HG03575 (cell line): Measurements from ENCODE around the gene WWOX.

Experiments
- ATAC-seq: cut with Tn5 transposase; IDR thresholded peaks from one replicate; pipeline ENCODE4 v1.9.1; 2021; ENCODE audit not compliant: unreplicated experiment, insufficient number of reproducible peaks, low FRiP score; ENCODE audit errors: extremely low read depth

WWOX gene

DNA sequence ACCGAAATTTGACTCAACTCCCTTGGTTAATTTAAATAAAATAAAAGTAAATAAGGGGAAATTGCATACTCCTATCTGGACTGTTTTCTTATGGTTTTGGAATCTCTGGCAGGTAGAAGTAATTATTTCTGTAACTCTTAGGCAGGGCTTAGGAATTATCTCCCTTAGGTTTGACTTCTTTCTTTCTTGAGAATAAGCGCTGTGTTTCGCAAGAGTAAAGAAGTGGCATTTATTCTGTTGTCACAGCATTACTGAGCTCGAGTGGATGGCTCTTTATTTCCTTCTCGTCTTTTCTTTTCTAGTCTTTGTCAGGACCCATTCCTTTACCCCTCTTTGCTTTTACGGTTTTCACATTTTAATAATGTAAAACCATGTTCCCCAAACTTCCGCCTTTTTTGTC is 633.2 kb downstream of the WWOX start:
- ATAC-seq: no peak

DNA sequence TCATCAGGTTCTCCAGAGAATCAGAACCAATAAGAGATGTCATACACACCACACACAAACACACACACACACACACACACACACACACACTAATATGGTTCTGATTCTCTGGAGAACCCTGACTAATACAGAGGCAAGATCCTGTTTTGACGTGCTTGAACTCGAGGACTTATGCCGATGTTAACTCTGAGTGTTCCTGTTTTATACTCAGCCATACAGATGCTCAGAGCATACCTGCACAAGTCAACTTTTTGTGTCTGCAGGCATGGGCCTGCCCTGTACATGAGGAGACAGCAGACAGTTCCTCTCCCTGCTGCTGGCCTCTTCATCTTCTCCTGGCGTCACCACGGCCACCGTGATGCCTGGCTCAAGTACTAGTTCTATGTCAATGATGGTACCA is 635.9 kb downstream of the WWOX start:
- ATAC-seq: no peak

GRCh38 chr16:78737630-78738029 is 638.2 kb downstream of the WWOX start:
- ATAC-seq: no peak

GRCh38 chr16:78738557-78738956 is 639.1 kb downstream of the WWOX start:
- no peak for ATAC-seq

GRCh38 chr16:78740269-78740668 is 640.8 kb downstream of the WWOX start:
- no peak for ATAC-seq

DNA sequence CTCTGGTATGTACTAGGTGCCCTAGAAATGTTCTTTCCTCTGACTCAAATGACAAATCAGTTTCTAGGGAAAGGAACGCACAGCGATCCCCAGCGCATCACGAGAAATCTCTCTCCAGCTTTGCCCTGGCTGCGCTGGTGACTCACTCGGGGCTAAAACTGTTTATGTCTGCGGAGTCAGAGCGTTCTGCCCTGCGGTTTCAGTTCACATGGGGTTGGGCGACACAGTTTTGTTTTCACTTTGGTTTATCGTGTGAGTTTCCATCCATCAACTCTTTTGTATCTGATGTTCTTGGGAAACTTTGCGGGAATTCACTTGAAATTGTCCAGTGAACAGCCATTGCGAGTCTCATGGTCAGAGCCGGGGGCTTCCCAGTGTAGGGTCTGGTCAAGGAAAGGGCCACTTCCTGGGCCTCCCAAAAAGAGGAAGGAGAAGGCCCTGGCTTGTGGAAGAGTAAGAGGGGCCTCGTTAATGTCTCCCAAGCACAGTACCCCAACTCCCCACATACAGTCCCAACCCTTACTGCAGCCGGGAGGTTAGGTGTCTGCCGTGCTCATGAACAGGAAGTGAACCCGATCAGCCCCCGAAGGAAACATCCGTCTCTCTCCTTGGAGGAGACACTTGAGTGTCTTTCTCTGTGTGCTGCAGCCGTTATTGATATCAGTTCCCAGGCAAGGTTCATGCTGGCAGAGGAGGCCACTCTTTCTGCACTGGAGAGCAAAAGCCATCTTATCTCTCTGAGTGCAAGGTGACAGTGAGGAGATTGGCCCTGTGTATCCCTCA is 643.2 kb downstream of the WWOX start:
- peak; percentile 86 for ATAC-seq

DNA sequence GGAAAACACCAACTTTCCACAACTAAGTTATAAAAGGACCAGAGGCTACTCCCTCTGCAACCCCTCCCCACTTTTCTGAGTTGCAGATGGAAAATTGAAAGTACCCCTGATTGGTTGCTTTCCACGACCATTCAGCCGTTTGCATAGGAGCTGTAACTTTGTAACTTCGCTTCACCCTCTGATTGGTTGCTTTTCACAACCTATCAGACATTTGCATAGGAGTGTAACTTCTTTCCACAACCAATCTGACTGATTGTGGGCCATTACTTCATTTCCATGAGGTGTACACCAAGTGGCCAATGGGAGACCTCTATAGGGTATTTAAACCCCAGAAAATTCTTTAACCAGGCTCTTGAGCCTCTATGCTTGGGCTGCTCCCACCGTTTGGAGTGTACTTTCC is 644.1 kb downstream of the WWOX start:
- ATAC-seq: no peak

GRCh38 chr16:78744099-78744498 is 644.6 kb downstream of the WWOX start:
- no peak for ATAC-seq

DNA sequence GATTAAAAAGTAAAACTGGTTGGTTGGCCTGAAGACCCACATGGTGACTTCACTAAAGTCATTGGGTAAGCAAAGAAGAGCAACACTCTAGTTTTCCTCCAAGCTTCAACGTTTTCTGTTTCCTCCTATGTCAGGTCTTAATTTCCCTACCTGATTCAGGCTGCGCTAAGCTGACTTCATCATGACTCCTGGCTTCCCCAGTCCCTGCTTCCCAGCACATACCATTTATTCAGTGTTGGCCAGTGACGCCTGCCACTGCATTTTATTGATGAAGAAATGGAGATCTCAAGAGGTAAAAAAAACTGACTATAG is 645.3 kb downstream of the WWOX start:
- ATAC-seq: no peak

- ATAC-seq: no peak
Observed at GRCh38 chr16:78745108-78746019, 645.9 kb downstream of the WWOX start.

- ATAC-seq: no peak
Observed at GRCh38 chr16:78746718-78747117, 647.3 kb downstream of the WWOX start.

- ATAC-seq: no peak
Observed at GRCh38 chr16:78748220-78748929, 648.9 kb downstream of the WWOX start.

DNA sequence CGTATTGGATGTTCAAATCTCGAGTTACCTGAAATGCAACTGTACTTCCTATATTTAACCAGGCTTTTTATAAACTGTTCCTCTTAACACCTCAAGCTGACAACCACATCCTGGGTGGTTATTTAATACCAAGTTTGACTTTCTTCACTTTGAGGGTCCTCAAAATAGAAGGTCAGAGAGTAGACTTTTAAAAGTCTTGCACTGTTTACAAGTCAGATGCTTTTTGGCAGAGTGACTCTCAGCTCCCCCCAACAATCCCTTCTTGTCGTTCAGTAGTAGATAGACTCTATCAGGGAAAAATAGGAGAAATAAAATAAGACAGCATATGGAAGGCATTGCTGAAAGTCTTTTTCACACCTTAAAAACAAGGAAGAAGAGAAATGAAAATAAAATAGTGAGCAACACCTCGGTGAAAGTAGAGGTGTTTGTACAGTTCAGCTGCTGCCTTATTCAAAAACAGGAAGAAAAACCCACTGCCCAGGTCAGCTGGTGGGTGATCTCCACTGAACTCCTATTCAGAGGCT is 650.4 kb downstream of the WWOX start:
- ATAC-seq: peak; percentile 82

DNA sequence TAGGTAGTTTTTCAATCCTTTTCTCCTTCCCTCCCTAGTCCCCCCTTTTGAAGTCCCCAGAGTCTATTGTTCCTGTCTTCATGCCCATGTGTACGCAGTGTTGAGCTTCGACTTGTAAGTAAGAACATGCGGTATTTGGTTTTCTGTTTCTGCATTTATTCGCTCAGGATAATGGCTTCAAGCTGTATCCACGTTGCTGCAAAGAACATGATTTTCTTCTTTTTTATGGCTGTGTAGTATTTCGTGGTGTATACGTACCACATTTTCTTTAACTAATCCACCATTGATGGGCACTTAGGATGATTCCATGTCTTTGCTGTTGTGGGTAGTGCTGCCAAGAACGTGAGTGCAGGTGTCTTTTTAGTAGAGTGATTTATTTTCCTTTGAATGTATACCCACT is 651.2 kb downstream of the WWOX start:
- ATAC-seq: no peak

- ATAC-seq: no peak
Observed at GRCh38 chr16:78751601-78752000, 652.1 kb downstream of the WWOX start.

- no peak for ATAC-seq
Observed at GRCh38 chr16:78754713-78755112, 655.3 kb downstream of the WWOX start.

DNA sequence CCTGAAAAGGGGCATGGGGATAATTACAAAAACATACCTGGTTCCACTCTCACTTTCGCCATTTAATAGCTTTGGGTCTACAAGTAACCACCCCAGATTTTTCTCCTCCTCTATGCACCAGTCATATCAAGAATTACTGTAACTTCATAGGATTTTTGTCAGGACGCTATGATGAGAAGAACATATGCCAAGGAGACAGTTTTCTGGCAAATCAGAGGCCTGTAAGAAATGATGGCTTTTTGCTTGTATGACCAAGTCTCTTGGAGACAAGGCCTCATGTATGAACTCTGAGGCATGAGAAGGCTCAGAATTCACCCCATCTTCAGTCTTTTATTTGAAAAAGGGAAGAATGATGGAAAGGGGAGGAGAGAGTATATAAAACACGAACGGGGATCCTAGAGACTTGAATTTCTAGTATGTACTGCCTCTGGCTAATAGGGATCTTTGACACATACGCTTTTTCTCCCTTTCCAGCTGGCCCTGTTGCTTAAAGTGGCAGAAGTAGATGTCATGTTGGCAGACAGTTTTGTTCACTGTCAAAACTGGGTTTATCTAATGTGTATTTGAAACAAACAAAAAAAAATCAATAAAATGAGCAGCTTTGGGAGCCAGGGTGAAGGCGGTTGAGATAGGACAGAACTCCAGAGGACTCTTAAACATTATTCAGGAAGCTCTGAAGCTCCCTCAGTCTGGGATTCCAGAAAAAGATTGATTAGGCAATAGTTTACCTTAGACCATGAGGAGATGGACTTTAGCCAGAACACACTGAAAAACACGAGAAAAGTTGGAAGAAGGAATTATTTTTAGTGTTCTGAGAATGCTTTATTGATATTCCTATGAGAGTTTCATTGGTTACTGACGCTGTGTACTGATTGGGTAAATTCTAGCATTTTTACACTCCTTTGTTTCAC is 656.6 kb downstream of the WWOX start:
- ATAC-seq: no peak

GRCh38 chr16:78759596-78759995 is 660.1 kb downstream of the WWOX start:
- no peak for ATAC-seq

DNA sequence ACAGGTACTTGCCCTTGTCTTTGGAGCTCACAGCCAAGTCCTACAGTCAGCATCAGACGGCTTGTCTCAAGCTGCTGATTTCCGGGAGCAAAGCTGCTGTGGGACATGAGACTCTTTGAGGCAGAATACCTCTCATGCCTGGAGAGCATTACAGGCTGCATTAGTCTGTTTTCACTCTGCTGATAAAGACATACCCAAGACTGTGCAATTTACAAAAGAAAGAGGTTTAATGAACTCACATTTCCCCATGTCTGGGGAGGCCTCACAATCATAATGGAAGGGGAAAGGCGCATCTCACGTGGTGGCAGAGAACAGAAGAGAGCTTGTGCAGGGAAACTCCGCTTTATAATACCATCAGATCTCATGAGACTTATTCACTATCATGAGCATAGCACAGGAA is 661.2 kb downstream of the WWOX start:
- ATAC-seq: no peak
